Stimulated activated CD8-positive, alpha-beta memory T cell treated with anti-CD3 and anti-CD28 coated beads, Interleukin-7, amount 100 ng/mL, for 1 hour (primary cell): ENCODE measurements around the gene RCOR2.

Source experiments
- DNase-seq, 2 donors: peaks; one replicate each; pipeline ENCODE4 v3.0.0-alpha.2; 2020; ENCODE audit warnings: low read depth in 2 of 2

RCOR2 gene

GRCh38 chr11:63907063-63907462 is 9.9 kb downstream of the RCOR2 start:
- no peak for DNase-seq

GRCh38 chr11:63906585-63906984 is 10.4 kb downstream of the RCOR2 start:
- peak in 1 of 2 donors; percentile 25 for DNase-seq

- DNase-seq, result no peak
Observed at GRCh38 chr11:63906087-63906486, 10.9 kb downstream of the RCOR2 start.

GRCh38 chr11:63905179-63905578 is 11.8 kb downstream of the RCOR2 start:
- DNase-seq, result no peak

DNA sequence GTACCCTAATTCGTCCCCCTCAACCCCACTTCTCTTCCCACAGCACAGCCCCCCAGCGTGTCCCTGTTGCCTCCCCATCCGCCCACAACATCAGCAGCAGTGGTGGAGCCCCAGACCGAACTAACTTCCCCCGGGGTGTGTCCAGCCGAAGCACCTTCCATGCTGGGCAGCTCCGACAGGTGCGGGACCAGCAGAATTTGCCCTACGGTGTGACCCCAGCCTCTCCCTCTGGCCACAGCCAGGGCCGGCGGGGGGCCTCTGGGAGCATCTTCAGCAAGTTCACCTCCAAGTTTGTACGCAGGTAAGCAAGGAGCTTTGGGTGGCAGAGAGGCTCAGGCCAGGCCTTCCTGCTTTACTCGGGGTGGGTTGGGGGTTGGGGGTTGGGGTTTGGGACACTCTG is 12.2 kb downstream of the RCOR2 start:
- no peak for DNase-seq

DNA sequence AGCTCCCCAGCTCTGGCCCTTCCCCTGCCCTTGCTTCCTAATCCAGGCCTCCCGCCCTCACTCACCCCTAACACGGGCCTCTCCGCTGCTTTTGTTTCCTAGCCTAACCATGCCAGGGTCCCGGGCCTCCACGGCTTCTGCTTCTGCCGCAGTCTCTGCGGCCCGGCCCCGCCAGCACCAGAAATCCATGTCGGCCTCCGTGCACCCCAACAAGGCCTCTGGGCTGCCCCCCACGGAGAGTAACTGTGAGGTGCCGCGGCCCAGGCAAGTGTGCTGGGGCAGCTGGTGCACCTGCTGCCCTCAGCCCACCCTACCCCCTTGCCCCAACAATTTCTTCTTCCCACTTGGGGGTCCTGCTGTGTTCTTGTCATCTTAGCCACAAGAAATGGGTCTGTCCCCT is 13.1 kb downstream of the RCOR2 start:
- DNase-seq, result no peak

DNA sequence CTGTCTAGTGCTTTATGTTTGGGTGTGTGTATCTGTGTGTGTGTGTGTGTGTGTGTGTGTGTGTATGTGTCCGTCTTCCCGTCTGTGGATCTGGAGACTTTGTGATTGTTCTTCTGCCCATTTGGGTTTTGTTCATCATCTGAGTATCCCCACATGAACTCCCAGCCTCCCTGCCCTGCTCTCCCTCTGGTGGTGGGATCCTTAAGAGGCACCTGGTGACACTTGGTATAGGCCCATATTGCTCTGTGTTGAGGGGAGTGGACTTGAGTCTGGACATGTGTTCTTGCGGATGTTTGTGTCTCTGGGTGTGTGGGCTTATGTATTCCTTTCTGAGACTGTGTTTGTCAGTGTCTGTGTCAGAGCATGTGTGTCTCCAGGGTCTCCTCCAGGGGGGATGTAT is 15.3 kb downstream of the RCOR2 start:
- no peak for DNase-seq

GRCh38 chr11:63897459-63898146 is 19.4 kb downstream of the RCOR2 start:
- DNase-seq, result no peak

- DNase-seq, result no peak
Observed at GRCh38 chr11:63896071-63896470, 20.9 kb downstream of the RCOR2 start.

DNA sequence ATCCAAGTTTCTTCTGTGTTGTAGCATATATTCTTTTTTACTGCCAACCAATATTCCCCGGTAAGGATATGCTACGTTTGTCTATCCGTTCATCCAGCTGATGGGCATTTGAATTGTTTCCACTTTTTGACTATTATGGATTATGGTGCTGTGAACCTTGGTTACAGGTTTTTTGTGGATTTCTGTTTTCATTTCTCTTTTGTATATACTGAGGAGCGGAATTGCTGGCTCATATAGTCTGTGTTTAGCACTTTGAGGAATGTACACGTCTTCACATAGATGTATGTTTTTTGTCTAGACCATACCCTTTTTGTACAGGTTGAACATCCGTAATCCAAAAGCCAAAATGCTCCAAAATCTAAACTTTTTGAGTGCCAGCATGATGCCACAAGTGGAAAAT is 23.6 kb downstream of the RCOR2 start:
- no peak for DNase-seq

GRCh38 chr11:63892228-63892627 is 24.7 kb downstream of the RCOR2 start:
- DNase-seq, result no peak

DNA sequence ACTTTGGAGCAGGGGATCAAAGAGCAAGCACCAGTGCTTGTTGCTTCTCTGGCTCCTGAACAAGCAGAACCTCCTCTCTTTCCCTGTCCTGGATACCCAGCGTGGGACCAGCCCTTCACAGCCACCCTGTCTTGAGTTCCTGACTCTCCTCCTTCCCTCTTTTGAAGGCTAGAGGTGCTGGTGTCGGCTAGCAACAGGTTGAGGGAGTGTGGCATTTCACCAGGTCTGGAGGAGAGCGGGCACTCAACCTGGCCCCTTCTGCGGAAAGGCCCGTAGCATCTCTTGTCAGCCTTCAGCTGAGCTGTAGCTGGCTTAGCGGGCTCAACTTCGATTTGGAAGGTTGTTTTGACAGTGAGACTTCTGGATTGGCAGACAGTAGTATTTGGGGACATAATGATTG is 26.6 kb downstream of the RCOR2 start:
- no peak for DNase-seq

GRCh38 chr11:63889344-63889743 is 27.6 kb downstream of the RCOR2 start:
- no peak for DNase-seq

DNA sequence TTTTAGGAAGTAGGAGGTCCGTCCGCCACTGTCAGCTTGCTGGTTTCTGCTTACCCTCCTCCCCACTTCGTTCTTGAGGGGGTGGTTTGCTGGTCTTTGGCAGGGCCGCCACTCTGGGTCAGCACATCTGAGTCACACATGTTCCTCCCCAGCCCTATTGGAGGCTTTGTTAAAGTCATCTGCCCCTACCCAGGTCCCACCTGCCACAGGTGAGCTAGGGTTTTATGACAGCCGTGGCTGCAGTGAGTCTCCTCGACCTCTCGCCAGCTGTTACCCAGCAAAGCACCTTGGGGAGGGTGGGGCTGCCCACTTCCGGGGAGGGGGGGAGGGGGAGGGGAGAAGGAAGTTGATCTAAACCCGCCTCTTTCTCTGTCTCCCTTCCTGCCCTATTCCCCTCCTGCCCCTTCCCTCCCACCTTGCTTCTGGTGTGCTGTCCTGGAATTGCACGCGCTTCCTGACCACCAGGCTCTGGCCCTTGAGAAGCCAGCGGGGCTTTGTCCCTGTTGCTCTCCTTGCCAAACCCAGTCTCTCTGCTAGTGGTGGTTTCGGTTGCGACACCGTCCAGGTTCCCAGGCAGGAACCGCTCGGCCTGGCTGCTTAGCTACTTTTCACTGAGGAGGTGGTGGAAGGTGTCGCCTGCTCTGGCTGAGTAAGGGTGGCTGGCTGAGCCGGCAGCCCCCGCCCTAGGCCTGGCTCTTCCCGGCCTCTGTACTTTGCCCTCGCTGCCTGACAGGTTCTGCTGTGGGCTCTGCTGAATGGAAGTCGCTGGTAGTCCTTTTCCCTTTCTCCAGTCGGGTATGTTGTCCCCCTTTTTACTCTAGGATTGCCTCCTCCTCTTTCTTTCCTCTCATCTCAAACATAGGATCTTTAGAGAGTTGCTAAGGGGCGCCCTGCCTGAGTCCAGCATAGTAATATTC is 28.5 kb downstream of the RCOR2 start:
- DNase-seq, result peak; percentile 29 to 47

DNA sequence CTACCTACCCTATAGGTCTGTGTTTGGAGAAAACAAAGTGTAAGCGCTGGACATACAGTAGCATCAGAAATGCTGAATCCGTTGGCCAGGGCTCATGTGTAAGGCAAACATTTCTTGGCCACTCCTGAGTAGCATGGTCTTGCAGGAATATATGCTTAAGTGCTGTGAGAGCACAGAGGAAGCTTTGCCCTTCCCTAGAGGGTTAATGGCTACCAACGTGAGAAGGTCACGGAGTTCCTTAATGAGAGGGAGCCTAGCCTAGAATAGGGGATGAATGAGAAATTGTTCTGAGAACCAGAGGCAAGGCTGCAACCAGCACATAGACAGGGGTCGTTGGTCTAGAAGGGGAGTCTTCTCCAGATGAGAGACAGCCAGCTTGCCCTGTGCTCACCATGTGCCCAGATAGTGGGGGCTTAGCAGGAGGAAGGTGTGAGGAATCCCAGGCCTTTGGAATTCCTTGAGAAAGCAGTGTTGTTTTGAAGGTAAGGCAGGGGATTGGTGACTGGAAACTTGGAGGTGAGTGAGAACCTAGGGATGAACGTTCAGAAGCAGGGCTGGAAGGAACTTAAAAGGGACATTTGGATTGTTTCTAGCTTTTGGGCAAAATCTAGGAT is 29.5 kb downstream of the RCOR2 start:
- no peak for DNase-seq

DNA sequence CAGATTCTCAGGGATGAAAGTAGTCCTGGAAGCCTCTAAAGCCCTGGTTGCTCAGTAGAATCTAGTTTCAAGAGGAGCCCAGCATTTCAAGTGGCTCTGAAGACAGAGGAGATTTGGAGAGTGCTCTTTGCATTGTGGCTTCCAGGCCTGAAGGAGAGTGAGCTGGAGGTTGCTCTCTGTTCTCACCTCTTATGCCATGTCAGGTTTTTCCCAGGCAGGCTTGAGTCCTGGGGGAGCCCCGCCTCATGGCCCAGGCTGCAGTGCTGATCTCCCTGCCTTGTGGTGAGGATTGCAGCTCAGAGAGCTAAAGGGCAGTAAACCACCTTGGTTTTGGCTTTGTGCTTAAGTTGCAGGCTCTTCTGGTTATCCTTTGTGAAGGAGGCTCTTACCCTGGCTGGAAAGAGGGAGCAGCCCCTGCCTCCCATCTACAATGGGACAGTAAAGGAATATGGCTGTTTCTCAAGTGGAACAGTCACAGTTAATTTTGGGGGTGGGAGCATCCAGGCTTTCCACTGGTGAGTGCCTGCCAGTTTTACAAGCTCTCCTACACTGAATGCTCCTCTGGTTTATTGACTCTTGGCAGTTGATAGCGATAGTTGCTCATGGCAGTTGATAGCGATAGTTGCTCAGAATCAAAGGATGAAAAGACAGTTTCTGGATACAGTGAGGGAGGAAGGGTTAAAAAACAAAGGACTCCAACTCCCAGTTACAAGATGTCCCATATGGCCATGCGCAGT is 32.6 kb downstream of the RCOR2 start:
- DNase-seq, result no peak

DNA sequence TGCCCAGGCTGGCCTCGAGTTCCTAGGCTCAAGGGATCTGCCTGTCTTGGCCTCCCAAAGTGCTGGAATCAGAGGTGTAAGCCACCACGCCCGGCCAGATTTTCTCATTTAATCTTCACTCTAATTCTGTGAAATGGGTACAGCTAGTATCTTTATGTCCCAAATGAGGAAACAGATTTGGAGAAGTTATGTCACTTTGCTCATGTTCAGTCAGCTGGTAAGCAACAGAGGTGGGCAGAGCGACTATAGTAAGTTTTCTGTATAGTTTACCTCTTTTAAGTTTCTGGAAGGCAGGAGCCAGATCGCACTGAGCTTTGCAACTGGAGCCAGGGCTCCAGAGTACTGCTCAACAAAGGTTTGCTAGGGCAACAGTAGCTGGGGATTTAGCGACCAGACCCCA is 33.2 kb downstream of the RCOR2 start:
- DNase-seq, result no peak

DNA sequence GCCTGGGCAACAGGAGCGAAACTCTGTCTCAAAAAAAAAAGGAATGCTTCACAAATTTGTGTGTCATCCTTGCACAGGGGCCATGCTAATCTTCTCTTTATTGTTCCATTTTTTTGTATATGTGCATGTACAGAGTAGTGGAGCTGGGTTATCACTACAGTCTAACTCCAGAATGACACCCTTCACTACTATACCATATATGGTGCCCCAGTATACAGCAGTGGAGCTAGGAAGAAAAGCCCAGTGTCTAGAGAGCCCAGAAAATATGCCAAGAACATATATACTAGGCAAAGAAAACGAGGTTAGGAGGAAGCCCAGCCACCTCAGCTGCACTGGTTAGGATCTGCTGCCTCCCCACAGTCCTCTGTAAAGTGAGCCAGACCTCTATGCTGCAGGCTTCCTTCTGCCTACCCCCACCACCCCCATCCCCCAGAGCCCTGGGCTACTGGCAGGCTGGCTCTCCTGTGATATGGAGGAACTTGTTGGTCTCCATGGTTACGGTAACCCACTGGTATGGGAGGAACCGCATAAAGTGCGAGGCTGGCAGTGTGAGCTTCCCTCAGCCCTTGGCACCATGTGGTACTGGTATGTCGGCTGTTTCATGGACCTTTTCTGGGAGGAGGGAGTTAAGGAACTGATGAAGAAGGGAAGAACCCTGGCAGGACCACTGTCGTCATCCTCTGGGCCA is 34.3 kb downstream of the RCOR2 start:
- DNase-seq, result no peak

DNA sequence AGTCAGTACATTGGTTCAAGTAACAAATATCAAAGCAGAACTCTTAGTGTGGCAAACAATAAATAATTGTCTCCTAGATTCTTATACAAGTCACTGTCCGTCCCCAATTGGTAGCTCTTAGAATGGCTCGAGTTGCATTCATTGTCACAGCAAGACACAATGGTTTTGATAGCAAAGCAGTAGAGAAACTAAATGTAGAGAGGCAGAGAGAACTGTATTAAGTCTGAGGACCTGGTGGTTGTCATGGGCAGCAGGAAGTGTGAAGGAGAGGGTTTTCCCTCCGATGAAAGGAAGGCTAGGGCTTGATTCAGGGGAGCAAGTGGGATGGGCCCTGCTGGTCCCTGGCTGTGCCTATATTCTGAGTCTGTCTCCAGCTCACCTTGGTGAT is 36.6 kb downstream of the RCOR2 start:
- DNase-seq, result no peak

GRCh38 chr11:63879598-63880402 is 37.2 kb downstream of the RCOR2 start:
- no peak for DNase-seq
